MM.1S (cell line): ENCODE measurements around the gene COLEC12.

Experiments
- DNase-seq: peaks from one replicate; pipeline ENCODE4 v3.0.0-alpha.2; 2015
- H2AFZ ChIP-seq: fragments of 300-600 bp; sonication (generic); 2 replicates; pipeline ENCODE4 v1.6.0; 2016; ENCODE audit warnings: antibody characterized with exemption, low read length
- H3F3A ChIP-seq: fragments of 300-600 bp; sonication (generic); 2 replicates; pipeline ENCODE4 v1.6.1; 2016; ENCODE audit warnings: mild to moderate bottlenecking, antibody characterized with exemption, low read length, moderate library complexity, mixed read lengths; ENCODE audit not compliant: insufficient read depth
- H3K27ac ChIP-seq: fragments of 300-600 bp; sonication (generic); 2 replicates; pipeline ENCODE4 v1.5.1; 2016; ENCODE audit warnings: mild to moderate bottlenecking, low read length
- H3K27me3 ChIP-seq: fragments of 300-600 bp; sonication (generic); replicated peaks from 2 replicates; pipeline ENCODE4 v1.6.0; 2016; ENCODE audit warnings: low read length; ENCODE audit not compliant: insufficient read depth
- H3K36me3 ChIP-seq: fragments of 300-600 bp; sonication (generic); replicated peaks from 2 replicates; pipeline ENCODE4 v1.6.1; 2016; ENCODE audit warnings: mild to moderate bottlenecking, low read length, mixed read lengths; ENCODE audit not compliant: insufficient read depth
- H3K4me1 ChIP-seq: fragments of 300-600 bp; sonication (generic); 2 replicates; pipeline ENCODE4 v1.6.1; 2016; ENCODE audit warnings: low read length, mixed read lengths
- H3K4me2 ChIP-seq: fragments of 300-600 bp; sonication (generic); 2 replicates; pipeline ENCODE4 v1.6.0; 2016; ENCODE audit warnings: low read depth, low read length
- H3K4me3 ChIP-seq: fragments of 300-600 bp; sonication (generic); 2 replicates; pipeline ENCODE4 v1.5.1; 2016; ENCODE audit warnings: low read length, mixed read lengths
- H3K79me2 ChIP-seq: fragments of 300-600 bp; sonication (generic); 2 replicates; pipeline ENCODE4 v1.6.1; 2016; ENCODE audit warnings: mixed run types, low read length, mixed read lengths
- H3K9ac ChIP-seq: fragments of 300-600 bp; sonication (generic); 2 replicates; pipeline ENCODE4 v1.6.1; 2016; ENCODE audit warnings: low read length, mixed read lengths
- H3K9me2 ChIP-seq: fragments of 300-600 bp; sonication (generic); replicated peaks from 2 replicates; pipeline ENCODE4 v1.6.1; 2016; ENCODE audit warnings: mild to moderate bottlenecking, low read length, mixed read lengths; ENCODE audit not compliant: insufficient read depth
- H3K9me3 ChIP-seq: fragments of 300-600 bp; sonication (generic); replicated peaks from 2 replicates; pipeline ENCODE4 v1.6.1; 2016; ENCODE audit warnings: mild to moderate bottlenecking, low read length, mixed read lengths; ENCODE audit not compliant: insufficient read depth
- H4K20me1 ChIP-seq: fragments of 300-600 bp; sonication (generic); 2 replicates; pipeline ENCODE4 v1.6.1; 2016; ENCODE audit warnings: mild to moderate bottlenecking, low read length, moderate library complexity, mixed read lengths; ENCODE audit not compliant: insufficient read depth
- CTCF ChIP-seq: fragments of 300-600 bp; sonication (generic); IDR thresholded peaks from 2 replicates; pipeline ENCODE4 v1.5.1; 2016; ENCODE audit warnings: antibody characterized with exemption, low read length, mixed read lengths
- EZH2 ChIP-seq: fragments of 300-600 bp; sonication (generic); optimal IDR thresholded peaks from 2 replicates; pipeline ENCODE3; 2017; ENCODE audit warnings: low read depth, mild to moderate bottlenecking, antibody characterized with exemption, low read length, mixed read lengths
- EZH2phosphoT487 ChIP-seq: fragments of 300-600 bp; sonication (generic); IDR thresholded peaks from 2 replicates; pipeline ENCODE4 v1.6.1; 2018; ENCODE audit warnings: antibody characterized with exemption, low read length

COLEC12 gene

GRCh38 chr18:476251-476664 is 24.2 kb downstream of the COLEC12 start:
- DNase-seq = no peak
- Histone ChIP-seq H3K9ac (no peak overlapping the region), H3K4me2 (no peak overlapping the region), H3K27ac (no peak overlapping the region), H3K27me3 (no peaks in the 10 kb centered on the region), H3F3A (no peaks in the 10 kb centered on the region), H3K79me2 (no peaks in the 10 kb centered on the region), H2AFZ (no peak overlapping the region), H3K36me3 (no peaks in the 10 kb centered on the region), H3K4me1 (no peaks in the 10 kb centered on the region), H4K20me1 (no peaks in the 10 kb centered on the region), H3K4me3 (no peak overlapping the region), H3K9me2 (no peaks in the 10 kb centered on the region), H3K9me3 (no peaks in the 10 kb centered on the region)
- no peak for TF ChIP-seq EZH2phosphoT487
- no peak for TF ChIP-seq EZH2
- TF ChIP-seq CTCF = no peak

GRCh38 chr18:475202-476031 is 25.1 kb downstream of the COLEC12 start:
- Histone ChIP-seq H3K9me2 (no peaks in the 10 kb centered on the region), H3F3A (no peaks in the 10 kb centered on the region), H3K9me3 (no peaks in the 10 kb centered on the region), H3K9ac (no peak overlapping the region), H3K4me2 (no peak overlapping the region), H3K36me3 (no peaks in the 10 kb centered on the region), H4K20me1 (no peaks in the 10 kb centered on the region), H3K27ac (no peak overlapping the region), H3K27me3 (no peaks in the 10 kb centered on the region), H2AFZ (no peak overlapping the region), H3K4me3 (no peak overlapping the region), H3K79me2 (no peaks in the 10 kb centered on the region), H3K4me1 (no peaks in the 10 kb centered on the region)
- TF ChIP-seq CTCF (no peak), EZH2 (no peak), EZH2phosphoT487 (no peak)
- DNase-seq = no peak

GRCh38 chr18:474416-474815 is 26.1 kb downstream of the COLEC12 start:
- no peak for DNase-seq
- no peaks in the 10 kb centered on the region for H3K9me3 ChIP-seq
- H3K9me2 ChIP-seq = no peaks in the 10 kb centered on the region
- no peak overlapping the region for H3K4me3 ChIP-seq
- H3K27me3 ChIP-seq = no peaks in the 10 kb centered on the region
- no peak overlapping the region for H2AFZ ChIP-seq
- H3K27ac ChIP-seq = no peak overlapping the region
- no peaks in the 10 kb centered on the region for H3K4me1 ChIP-seq
- H3K79me2 ChIP-seq = no peaks in the 10 kb centered on the region
- no peaks in the 10 kb centered on the region for H4K20me1 ChIP-seq
- no peaks in the 10 kb centered on the region for H3F3A ChIP-seq
- no peak overlapping the region for H3K4me2 ChIP-seq
- no peak overlapping the region for H3K9ac ChIP-seq
- no peaks in the 10 kb centered on the region for H3K36me3 ChIP-seq
- TF ChIP-seq CTCF = no peak
- no peak for TF ChIP-seq EZH2
